HCT116 (cell line): ENCODE data around the gene TRIM14. TPM values are rescaled to one million over a fixed set of nuclear protein-coding genes. Genes with fewer than 3 reads are reported as not detected.

Experiments
- ATAC-seq: fragments of 200-7000 bp; cut with Tn5 transposase; 2 replicates; pipeline ENCODE4 v1.9.1; 2020; ENCODE audit warnings: mild to moderate bottlenecking, moderate library complexity
- BruUV-seq: library from RNA; stranded (reverse); fragments of 400-500 nt; replicated peaks from 2 replicates; lab custom pipeline; 2021; lab: Mats Ljungman, UMichigan
- CTCF ChIA-PET: fragments of 300-600 bp; sonication (Branson Sonifier 250); formaldehyde crosslinking; loops from one replicate; lab custom pipeline; 2021; ENCODE audit warnings: antibody characterized with exemption; lab: Charles Lee
- POLR2A ChIA-PET: fragments of 300-600, 350-600 bp; sonication (Branson Sonifier 250); formaldehyde crosslinking; loops from one replicate; lab custom pipeline; 2021; ENCODE audit warnings: antibody characterized with exemption; lab: Charles Lee
- RAD21 ChIA-PET, 2 experiments: fragments of 300-600 bp; sonication (Branson Sonifier 250); formaldehyde crosslinking; loops; one replicate each; lab custom pipeline; 2023; ENCODE audit warnings: low total read pairs in 2 of 2; ENCODE audit not compliant: uncharacterized antibody in 2 of 2, unreplicated experiment in 2 of 2, low non-redundant PET in 1 of 2; lab: Charles Lee
- DNase-seq: peaks from one replicate; pipeline ENCODE4 v3.0.0-alpha.2; 2010; ENCODE audit warnings: low read depth, low spot score
- H2AFZ ChIP-seq: fragments of 200-600 bp; shearing (Covaris generic), sonication (generic); 2 replicates; pipeline ENCODE4 v1.6.1; 2017; ENCODE audit warnings: low read depth, mixed run types, mixed read lengths, antibody characterized with exemption, low read length; ENCODE audit not compliant: poor library complexity, severe bottlenecking
- H3K27ac ChIP-seq: 2 replicates; pipeline ENCODE4 v1.5.1; 2012; ENCODE audit warnings: low read depth, low read length
- H3K27me3 ChIP-seq: fragments of 200-600 bp; sonication (generic); 2 replicates; pipeline ENCODE4 v1.6.1; 2016; ENCODE audit warnings: mixed run types, low read length, mixed read lengths; ENCODE audit not compliant: insufficient read depth
- H3K36me3 ChIP-seq, 2 experiments: fragments of 200-500 bp in 1 of 2; fragments of 200-600 bp in 1 of 2; sonication (Bioruptor generic) in 1 of 2; sonication (generic) in 1 of 2; 2 replicates each; pipeline versions ENCODE4 v1.5.1 to v1.6.1; 2014 to 2016; ENCODE audit warnings: low read length in 2 of 2, inconsistent platforms in 1 of 2, mixed read lengths in 1 of 2, mixed run types in 1 of 2; ENCODE audit not compliant: insufficient read depth in 2 of 2, control insufficient read depth in 1 of 2
- H3K4me1 ChIP-seq, 2 experiments: fragments of 200-600 bp in 1 of 2; sonication (generic) in 1 of 2; 2 replicates each; pipeline versions ENCODE4 v1.5.1 to v1.6.1; 2012 to 2017; ENCODE audit warnings: low read length in 2 of 2, inconsistent platforms in 1 of 2, mild to moderate bottlenecking in 1 of 2, mixed read lengths in 1 of 2, mixed run types in 1 of 2, moderate library complexity in 1 of 2; ENCODE audit not compliant: insufficient read depth in 2 of 2, control insufficient read depth in 1 of 2
- H3K4me2 ChIP-seq: fragments of 200-600 bp; sonication (generic); 2 replicates; pipeline ENCODE4 v1.6.1; 2017; ENCODE audit warnings: mixed run types, low read length, mixed read lengths
- H3K4me3 ChIP-seq, 2 experiments: fragments of 200-600 bp in 1 of 2; sonication (generic) in 1 of 2; replicated peaks in 1 of 2; 2 replicates each; pipeline ENCODE4 v1.5.1; 2011 to 2016; ENCODE audit warnings: low read length in 2 of 2, control low read depth in 1 of 2, low read depth in 1 of 2, mild to moderate bottlenecking in 1 of 2, mixed read lengths in 1 of 2, mixed run types in 1 of 2
- H3K79me2 ChIP-seq: fragments of 200-600 bp; sonication (generic); 2 replicates; pipeline ENCODE4 v1.6.1; 2017; ENCODE audit warnings: mild to moderate bottlenecking, mixed run types, low read length, moderate library complexity, mixed read lengths; ENCODE audit not compliant: insufficient read depth
- H3K9ac ChIP-seq: fragments of 200-600 bp; sonication (generic); 2 replicates; pipeline ENCODE4 v1.6.1; 2016; ENCODE audit warnings: low read length, mixed read lengths
- H3K9me2 ChIP-seq: fragments of 200-600 bp; sonication (generic), shearing (Covaris generic); 2 replicates; pipeline ENCODE4 v1.6.1; 2017; ENCODE audit warnings: mixed run types, mild to moderate bottlenecking, moderate library complexity; ENCODE audit not compliant: insufficient read depth
- H3K9me3 ChIP-seq, 2 experiments: fragments of 200-500 bp in 1 of 2; fragments of 200-600 bp in 1 of 2; sonication (Bioruptor generic) in 1 of 2; sonication (generic) in 1 of 2; 2 replicates each; pipeline ENCODE4 v1.6.1; 2014 to 2017; ENCODE audit warnings: low read length in 2 of 2, mixed read lengths in 2 of 2, inconsistent platforms in 1 of 2, low read depth in 1 of 2, mild to moderate bottlenecking in 1 of 2, mixed run types in 1 of 2, moderate library complexity in 1 of 2; ENCODE audit not compliant: control insufficient read depth in 1 of 2, insufficient read depth in 1 of 2
- H4K20me1 ChIP-seq: fragments of 200-600 bp; sonication (generic), shearing (Covaris generic); 2 replicates; pipeline ENCODE4 v1.6.1; 2017; ENCODE audit warnings: mixed run types, mild to moderate bottlenecking, moderate library complexity; ENCODE audit not compliant: insufficient read depth
- ATF3 ChIP-seq: IDR thresholded peaks from 2 replicates; pipeline ENCODE4 v1.6.1; 2012
- CBX3 ChIP-seq: IDR thresholded peaks from 2 replicates; pipeline ENCODE4 v1.6.1; 2012; ENCODE audit warnings: low read depth
- CEBPB ChIP-seq: IDR thresholded peaks from 2 replicates; pipeline ENCODE4 v1.6.1; 2012; ENCODE audit warnings: low read depth
- CTCF ChIP-seq, 3 experiments: fragments of 200-600 bp in 1 of 3; sonication (generic) in 1 of 3; IDR thresholded peaks in 2 of 3; conservative IDR thresholded peaks in 1 of 3; 2 replicates each; pipeline ENCODE4 v1.5.1; 2012 to 2017; ENCODE audit warnings: low read depth in 2 of 3, low read length in 2 of 3, antibody characterized with exemption in 1 of 3, borderline replicate concordance in 1 of 3, control low read depth in 1 of 3, mild to moderate bottlenecking in 1 of 3, mixed read lengths in 1 of 3, mixed run types in 1 of 3, moderate library complexity in 1 of 3; ENCODE audit not compliant: insufficient read depth in 1 of 3
- EGR1 ChIP-seq: IDR thresholded peaks from 2 replicates; pipeline ENCODE4 v1.6.1; 2012; ENCODE audit warnings: low read depth
- EZH2 ChIP-seq: fragments of 200-600 bp; sonication (generic); IDR thresholded peaks from 2 replicates; pipeline ENCODE4 v1.6.1; 2017; ENCODE audit warnings: antibody characterized with exemption, mixed run types
- FOSL1 ChIP-seq: IDR thresholded peaks from 2 replicates; pipeline ENCODE4 v1.6.1; 2012; ENCODE audit warnings: low read depth
- JUND ChIP-seq: IDR thresholded peaks from 2 replicates; pipeline ENCODE4 v1.6.1; 2012
- MAX ChIP-seq: IDR thresholded peaks from 2 replicates; pipeline ENCODE4 v1.6.1; 2012
- POLR2A ChIP-seq: IDR thresholded peaks from 2 replicates; pipeline ENCODE4 v1.7.0; 2011; ENCODE audit warnings: borderline replicate concordance; ENCODE audit not compliant: insufficient read depth, insufficient read length; ENCODE audit errors: extremely low read depth
- POLR2AphosphoS5 ChIP-seq: IDR thresholded peaks from 2 replicates; pipeline ENCODE4 v1.6.1; 2011; ENCODE audit warnings: mild to moderate bottlenecking, low read depth, low read length, moderate library complexity
- RAD21 ChIP-seq: IDR thresholded peaks from 2 replicates; pipeline ENCODE4 v1.6.1; 2012; ENCODE audit warnings: low read depth, mild to moderate bottlenecking
- SIN3A ChIP-seq: IDR thresholded peaks from 2 replicates; pipeline ENCODE4 v1.6.1; 2012; ENCODE audit warnings: low read depth
- SP1 ChIP-seq: IDR thresholded peaks from 2 replicates; pipeline ENCODE4 v1.6.1; 2012; ENCODE audit warnings: low read depth
- SRF ChIP-seq: IDR thresholded peaks from 2 replicates; pipeline ENCODE4 v1.6.1; 2012; ENCODE audit warnings: low read depth
- TCF7L2 ChIP-seq: IDR thresholded peaks from 2 replicates; pipeline ENCODE4 v1.7.0; 2011; ENCODE audit warnings: borderline replicate concordance, inconsistent platforms; ENCODE audit not compliant: insufficient read depth, insufficient read length; ENCODE audit errors: extremely low read depth
- YY1 ChIP-seq: IDR thresholded peaks from 2 replicates; pipeline ENCODE4 v1.6.1; 2011; ENCODE audit warnings: low read length, low read depth, moderate library complexity, mild to moderate bottlenecking; ENCODE audit not compliant: insufficient replicate concordance; ENCODE audit errors: extremely low read depth
- ZBTB33 ChIP-seq: IDR thresholded peaks from 2 replicates; pipeline ENCODE4 v1.6.1; 2011; ENCODE audit warnings: mild to moderate bottlenecking, low read length, moderate library complexity; ENCODE audit not compliant: insufficient replicate concordance; ENCODE audit errors: extremely low read depth
- ZFX ChIP-seq: fragments of 450-650 bp; IDR thresholded peaks from 2 replicates; pipeline ENCODE4 v1.6.1; 2017
- intact Hi-C: fragments of 100-400 bp; cut with micrococcal nuclease; formaldehyde crosslinking; loops from 2 replicates; pipeline ENCODE4 v1.10.0; 2022
- total RNA-seq: library from RNA; stranded (reverse); gene quantifications from one replicate; pipeline ENCODE4 v1.2.1, GENCODE V29; 2021; ENCODE audit not compliant: unreplicated experiment

TRIM14 gene
- total RNA-seq, 1 experiment from 2014 or later, result 24.4 TPM

DNA sequence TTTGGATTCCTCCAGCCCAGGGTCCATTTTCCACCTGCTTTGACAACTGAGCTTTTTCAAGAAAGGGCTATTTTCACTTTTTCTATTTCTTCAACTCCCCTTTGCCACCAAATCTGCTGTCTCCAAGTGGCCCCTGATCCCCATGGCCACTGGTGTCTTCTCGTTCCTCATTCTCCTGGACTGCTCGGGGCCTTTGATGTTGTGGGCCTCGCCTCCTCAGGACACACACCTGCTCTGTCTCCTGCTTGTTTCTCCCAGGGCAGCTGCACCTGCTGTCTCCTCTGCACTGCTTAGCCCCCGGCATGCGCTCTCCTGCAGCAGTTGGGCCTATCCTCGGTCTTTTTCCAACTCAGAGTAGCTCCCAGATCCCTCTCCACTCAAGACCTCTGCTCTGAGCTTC lies 78.8 kb downstream of the TRIM14 start:
- Histone ChIP-seq H3K4me3 (no peak overlapping the region), H3K9ac (no peak overlapping the region), H4K20me1 (no peaks in the 10 kb centered on the region), H3K9me3 (no peaks in the 10 kb centered on the region), H3K9me2 (no peaks in the 10 kb centered on the region), H3K27me3 (no peaks in the 10 kb centered on the region), H3K27ac (no peak overlapping the region), H3K4me2 (no peak overlapping the region), H3K36me3 (no peaks in the 10 kb centered on the region), H2AFZ (no peak overlapping the region), H3K4me1 (peaks cover 4 to 28% of the 10 kb centered on the region in 2 experiments; a peak in 3 of 4 replicates), H3K79me2 (no peaks in the 10 kb centered on the region)
- no TSS peak for BruUV-seq
- intact Hi-C loops, result no loop called here
- POLR2A ChIA-PET, result no interaction called here
- CTCF ChIA-PET, result interaction anchor here (1.1 kb wide), 1 partner anchor 118 kb away, joined by 5 read pairs; the partner anchor contains the start of gene TRMO
- ATAC-seq, result no peak
- RAD21 ChIA-PET, result no interaction called here
- no peak for DNase-seq
- no peak for TF ChIP-seq EGR1
- no peak for TF ChIP-seq CBX3
- no peak for TF ChIP-seq FOSL1
- no peak for TF ChIP-seq YY1
- TF ChIP-seq RAD21, result no peak
- no peak for TF ChIP-seq SRF
- no peak for TF ChIP-seq MAX
- TF ChIP-seq POLR2A, result no peak
- no peak for TF ChIP-seq EZH2
- TF ChIP-seq ATF3, result no peak
- TF ChIP-seq ZFX, result no peak
- no peak for TF ChIP-seq CEBPB
- no peak for TF ChIP-seq JUND
- no peak for TF ChIP-seq TCF7L2
- no peak for TF ChIP-seq CTCF (IDR thresholded peaks at IDR 0.05 in 2 of 3, conservative IDR thresholded peaks at IDR 0.05 in 1 of 3; ENCODE audit: borderline replicate concordance in 1 of 3, insufficient read depth in 1 of 3, low read depth in 2 of 3, low read length in 2 of 3)
- TF ChIP-seq POLR2AphosphoS5, result no peak
- TF ChIP-seq SIN3A, result no peak
- no peak for TF ChIP-seq SP1
- no peak for TF ChIP-seq ZBTB33
